HG03571 (cell line): ENCODE measurements around the gene SPON2.

Source experiments
- ATAC-seq: cut with Tn5 transposase; IDR thresholded peaks from one replicate; pipeline ENCODE4 v1.9.1; 2021; ENCODE audit not compliant: unreplicated experiment

SPON2 gene

DNA sequence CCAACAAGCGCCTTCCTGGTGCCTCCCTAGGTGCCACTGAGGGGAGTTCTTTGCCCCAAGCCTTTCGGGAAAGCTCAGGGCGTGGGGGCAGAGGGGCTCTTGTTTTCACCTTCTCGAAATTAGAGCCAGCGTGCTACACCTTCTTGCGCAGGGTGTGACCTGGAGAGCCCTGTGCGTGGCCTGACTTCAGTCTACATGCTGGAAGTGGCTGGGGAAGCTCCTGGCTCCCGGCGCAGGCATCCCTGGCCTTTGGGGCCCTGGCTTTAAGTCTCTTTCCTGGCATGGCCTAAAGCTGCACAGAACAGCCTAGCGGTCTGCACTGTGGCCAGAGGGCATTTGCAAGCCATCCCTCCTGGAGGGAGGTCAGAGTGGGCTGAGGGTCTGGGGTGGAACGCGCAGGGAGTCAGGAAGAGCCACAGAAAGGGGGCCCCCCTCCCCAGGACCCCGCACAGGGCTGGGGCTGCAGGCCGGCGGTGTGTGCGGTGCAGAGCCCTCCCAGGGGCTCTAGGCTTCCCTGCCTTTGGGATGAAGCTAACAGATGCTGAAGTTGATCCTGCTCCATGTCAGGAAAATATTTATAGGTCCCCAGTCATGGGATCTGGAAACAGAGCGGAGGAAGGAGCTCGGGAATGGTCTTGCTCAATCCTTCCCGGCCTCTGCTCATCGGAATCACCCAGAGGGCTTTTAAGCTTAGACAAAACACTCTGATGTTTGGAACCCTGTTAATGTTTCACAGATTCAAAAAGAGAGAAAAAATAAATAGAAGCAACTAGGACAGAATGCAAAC, 781 bp upstream of the SPON2 start:
- no peak for ATAC-seq

DNA sequence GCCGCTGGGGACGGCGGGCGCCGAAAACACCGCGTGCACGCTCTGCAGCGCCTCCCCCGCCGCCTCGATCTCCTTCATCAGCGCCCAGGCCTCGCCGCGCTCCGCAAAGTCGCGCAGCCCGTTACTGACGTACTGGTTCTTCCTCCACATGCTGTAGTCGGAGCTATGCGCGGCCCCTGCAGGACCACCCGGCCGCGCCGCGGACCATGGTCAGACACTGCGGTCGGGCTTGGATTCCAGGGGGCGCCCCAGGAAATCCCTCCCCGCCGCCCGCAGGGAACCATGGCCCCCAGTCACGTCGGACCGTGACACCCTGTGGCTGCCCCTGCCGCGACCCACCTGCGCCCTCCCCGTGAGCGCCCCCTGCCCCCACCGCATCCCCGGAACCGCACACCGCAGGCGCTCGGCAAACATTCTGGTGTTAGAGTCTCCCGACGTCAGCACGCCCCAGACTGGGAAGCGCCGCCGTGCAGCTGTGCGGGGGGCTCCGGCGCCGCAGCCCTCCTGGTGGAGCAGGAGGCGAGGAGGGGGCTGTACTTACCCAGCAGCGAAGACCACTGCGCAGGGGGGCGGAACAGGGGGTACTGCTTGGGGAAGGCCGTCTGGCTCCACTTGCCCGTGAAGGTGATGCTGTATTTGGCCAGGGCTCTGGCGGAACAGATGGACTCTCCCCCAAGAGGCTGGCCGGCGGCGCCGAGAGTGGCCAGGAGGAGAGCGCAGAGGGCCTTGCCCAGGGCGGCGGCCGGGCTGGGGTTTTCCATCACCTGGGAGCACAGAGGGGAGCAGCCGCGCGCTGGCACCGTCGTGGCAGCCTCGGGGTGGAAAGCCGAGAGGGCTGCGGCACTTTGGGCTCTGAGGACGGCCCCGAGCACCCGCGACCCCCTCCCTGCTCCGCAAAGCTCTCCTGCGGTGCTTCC, 814 bp downstream of the SPON2 start:
- ATAC-seq, result no peak

DNA sequence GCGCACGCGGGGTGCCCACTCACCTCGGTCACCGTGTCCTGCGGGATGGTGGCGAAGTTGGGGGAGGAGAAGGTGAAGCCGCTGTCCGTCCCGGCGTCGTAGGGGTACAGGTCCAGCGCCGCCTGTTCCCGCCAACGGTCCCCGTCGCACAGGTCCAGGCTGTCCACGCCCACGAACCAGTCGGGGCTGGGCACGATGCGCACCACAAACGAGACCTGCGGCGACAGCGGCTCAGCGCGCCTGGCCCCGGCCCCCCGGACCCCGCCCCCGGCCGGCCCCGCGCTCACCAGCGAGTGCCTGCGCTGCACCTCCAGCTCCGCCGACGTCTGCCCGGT, 1.4 kb downstream of the SPON2 start:
- ATAC-seq, result no peak

GRCh38 chr4:1170156-1170975, 2.0 kb downstream of the SPON2 start:
- ATAC-seq, result no peak

GRCh38 chr4:1169691-1170096, 2.7 kb downstream of the SPON2 start:
- no peak for ATAC-seq

- no peak for ATAC-seq
Measured at GRCh38 chr4:1169171-1169671, 3.2 kb downstream of the SPON2 start.

DNA sequence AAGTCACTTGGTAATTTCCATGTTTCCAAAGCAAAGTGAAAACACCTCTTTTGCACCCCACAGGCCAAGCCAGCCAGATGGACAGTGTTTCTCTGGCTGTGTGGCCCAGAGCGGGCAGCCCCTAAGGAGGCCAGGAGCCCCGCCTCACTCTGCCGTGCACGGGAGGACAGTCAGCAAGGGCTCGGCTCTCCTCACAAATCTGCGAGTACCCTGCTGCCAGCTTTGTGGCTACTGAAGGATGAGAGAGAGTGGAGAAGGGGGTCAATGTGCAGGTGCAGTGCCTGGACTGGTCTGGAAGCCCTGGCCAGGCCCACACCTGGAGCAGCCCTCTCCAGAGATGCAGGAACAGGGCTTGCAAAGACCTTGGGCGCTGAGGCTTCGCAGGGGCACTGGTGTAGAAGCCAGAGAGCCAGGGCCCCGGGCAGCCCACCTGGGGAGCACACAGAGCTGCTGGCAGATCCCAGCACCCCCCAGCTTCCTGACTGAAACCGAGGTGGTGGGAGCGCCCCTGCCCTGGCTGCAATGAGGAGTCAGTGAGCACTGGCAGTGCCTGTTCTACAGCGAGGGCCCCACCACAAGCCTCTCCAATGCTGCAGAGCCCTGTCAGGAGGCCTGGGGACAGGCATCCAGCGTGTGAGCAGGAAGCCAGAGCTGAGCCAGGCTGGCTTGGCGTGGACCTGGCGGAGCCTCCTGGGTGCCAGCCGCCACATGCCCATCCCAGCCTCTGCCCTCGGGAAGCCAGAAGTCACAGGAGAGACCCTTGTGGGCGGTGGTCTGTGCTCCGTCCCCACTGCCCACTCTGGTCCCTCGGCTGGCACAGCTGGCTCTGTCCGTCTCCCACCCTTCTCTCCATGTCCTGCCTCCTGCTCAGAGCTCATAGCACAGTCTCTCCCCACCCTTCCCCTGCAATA, 3.9 kb downstream of the SPON2 start:
- no peak for ATAC-seq

GRCh38 chr4:1167244-1167949, 5.0 kb downstream of the SPON2 start:
- peak; percentile 78 for ATAC-seq

DNA sequence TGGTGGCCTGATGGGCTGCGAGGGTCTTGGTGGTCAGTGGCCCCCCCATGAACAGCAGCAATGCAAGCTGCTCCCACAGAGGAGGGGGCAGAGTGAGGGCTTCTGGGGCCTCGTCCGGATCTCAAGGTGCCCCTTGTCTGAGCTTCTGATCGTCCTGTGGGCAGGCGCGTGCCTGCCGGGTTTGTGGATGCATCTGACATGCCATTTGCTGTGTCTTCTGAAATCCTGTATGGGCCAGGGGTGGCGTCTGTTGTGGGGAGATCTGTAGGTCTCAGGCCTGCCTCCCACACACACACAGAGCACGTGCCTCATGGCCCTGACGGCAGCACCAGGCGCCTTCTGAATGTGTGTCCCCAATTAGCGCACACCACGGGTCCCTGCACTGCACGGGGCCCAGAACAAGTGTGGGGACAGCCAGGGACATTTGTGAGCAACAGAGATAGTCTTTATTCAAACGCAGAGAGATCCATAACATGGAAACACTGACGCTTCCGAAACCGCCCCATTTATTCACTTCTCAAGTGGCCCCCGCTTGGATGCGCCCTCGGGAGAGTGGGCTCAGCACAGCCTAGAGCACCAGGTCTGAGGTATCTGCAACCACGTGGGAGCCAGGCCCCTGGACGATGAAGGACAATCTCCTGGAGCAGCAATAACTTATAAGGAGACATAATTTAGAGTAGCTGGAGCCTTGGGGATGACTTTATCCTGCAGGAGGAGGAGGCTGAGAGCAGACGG, 5.7 kb downstream of the SPON2 start:
- no peak for ATAC-seq

GRCh38 chr4:1164956-1165545, 7.3 kb downstream of the SPON2 start:
- ATAC-seq, result no peak

DNA sequence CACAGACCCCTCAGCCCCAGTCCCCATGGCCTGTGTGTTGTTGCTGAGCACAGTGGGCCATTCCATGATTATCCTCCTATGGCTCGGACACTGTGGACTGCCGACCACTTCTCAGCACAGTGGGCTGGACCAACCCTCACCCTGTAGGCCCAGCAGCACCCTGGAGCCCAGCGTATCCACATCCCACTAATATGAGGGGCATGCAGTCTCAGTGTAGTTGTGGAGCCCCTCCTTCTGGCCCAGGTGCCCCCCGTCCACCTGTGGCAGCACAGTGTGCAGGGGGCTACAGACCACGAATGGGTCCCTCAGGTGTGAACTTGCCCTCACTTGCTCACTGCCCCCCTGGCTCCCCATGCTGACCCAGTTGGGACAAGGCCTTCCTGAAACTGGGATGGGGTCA, 7.9 kb downstream of the SPON2 start:
- no peak for ATAC-seq

GRCh38 chr4:1164040-1164439, 8.3 kb downstream of the SPON2 start:
- no peak for ATAC-seq

- ATAC-seq, result no peak
Measured at GRCh38 chr4:1160351-1160750, 12.0 kb downstream of the SPON2 start.

- ATAC-seq, result no peak
Measured at GRCh38 chr4:1156069-1156468, 16.3 kb downstream of the SPON2 start.

DNA sequence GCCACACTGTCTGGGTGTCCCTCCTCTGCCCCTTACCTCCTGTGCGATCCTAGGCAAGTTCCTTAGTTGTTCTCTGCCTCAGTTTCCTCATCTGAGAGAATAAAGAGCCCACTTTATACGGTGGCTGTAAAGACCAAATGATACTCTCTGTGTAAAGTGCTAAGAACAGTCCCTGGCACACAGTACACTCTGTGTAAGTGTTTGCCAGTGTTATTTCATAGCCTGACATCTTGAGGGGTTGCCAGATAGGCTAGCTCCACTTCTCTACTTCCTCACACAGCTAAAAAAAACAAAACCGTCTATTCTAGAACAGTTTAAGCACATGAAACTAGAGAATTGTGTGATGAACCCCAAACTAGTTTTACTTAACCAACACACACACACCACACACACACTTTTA, 17.1 kb downstream of the SPON2 start:
- no peak for ATAC-seq

DNA sequence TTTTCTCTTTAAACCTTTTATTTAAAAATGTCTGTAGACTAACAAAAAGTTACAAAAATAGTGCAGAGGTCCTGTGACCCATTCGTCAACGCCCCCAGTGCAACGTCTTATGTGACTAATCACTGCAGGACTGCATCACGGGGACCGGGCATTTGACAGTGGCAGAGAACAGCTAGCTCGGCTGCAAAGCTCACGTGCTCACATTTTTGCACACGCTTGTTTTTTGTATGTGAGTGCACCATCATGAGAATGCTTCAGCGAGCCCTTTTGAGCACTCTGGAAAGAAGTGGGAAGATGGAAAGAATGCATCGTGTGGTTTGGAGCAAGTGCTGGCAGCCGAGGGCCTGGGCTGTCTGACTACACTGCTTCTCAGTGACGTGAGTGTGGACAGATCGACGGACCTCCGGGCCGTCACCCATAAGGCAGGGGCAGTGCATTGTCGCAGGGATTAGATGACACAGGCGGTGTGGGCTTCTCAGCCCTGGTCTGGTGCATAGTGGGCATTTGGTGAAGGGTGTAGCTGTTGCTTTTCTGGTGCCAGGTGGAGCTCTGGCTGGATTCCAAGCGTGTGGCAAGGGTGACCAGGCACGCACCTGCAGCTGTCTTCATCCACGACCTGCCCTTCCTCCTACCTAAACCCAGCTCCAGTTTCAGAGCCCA, 17.7 kb downstream of the SPON2 start:
- ATAC-seq, result no peak

DNA sequence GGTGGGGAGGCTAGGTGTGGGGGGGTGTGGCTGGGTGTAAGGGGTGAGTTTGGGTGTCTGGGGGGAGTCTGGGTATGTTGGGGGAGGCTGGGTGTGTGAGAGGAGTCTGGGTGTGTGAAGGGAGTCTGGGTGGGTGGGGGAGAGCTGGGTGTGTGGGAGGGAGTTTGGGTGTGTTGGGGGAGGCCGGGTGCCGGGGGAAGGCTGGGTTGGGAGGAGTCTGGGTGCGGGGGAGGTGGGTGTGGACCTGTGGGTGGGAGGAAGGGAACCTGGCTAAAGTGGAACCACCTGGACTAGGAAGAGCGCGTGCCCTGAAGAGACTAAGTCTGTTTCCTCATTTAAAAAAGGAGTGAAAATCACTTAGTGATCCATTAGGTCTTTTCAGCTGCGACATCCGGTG, 18.3 kb downstream of the SPON2 start:
- no peak for ATAC-seq

DNA sequence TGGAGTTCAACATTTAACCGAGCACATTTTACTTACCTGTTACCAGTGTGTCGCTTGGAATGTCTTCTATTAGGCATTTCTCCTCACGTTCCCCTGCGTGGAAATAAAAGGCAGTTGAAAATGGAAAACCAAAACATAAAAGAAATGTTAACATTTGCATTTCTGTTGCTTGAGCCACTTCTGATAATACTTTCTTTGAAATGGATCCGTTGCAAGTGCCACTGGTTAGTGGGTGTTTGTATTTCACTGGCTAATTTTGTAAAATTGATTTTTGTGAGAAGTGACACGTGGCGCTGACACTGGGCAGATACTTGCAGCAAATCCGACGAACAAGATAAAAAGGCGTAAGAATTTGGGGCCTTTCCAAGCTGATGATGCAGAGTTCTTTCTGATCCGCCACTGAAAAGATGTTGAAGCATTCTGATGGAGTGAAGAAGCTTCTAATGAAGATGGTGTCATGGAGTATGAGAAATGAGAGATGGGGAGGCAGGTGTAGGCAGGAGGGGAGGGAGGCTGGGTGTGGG, 18.8 kb downstream of the SPON2 start:
- no peak for ATAC-seq
